Keratinocyte (primary cell): ENCODE measurements around the gene CEP164. TPM values are rescaled to one million over a fixed set of nuclear protein-coding genes. Genes with fewer than 3 reads are reported as not detected.
"Not testable (repeated sequence)": the region's sequence is repeated elsewhere in the genome, so short reads cannot be mapped to it uniquely, and the experiment has no call there.

Experiments
- DNase-seq: peaks from one replicate; pipeline ENCODE4 v3.0.0-alpha.2; 2011; ENCODE audit warnings: low read depth, missing footprints, low spot score
- FAIRE-seq: peaks from 2 replicates; lab custom pipeline; 2011; peaks lifted over from hg19 to GRCh38; lab: Jason Lieb, UNC
- H2AFZ ChIP-seq: 2 replicates; pipeline ENCODE4 v1.6.0; 2012; ENCODE audit warnings: low read length, control low read depth, inconsistent platforms; ENCODE audit not compliant: control insufficient read depth
- H3K27ac ChIP-seq: 2 replicates; pipeline ENCODE4 v1.5.1; 2011; ENCODE audit warnings: low read length; ENCODE audit not compliant: control insufficient read depth, insufficient read depth
- H3K27me3 ChIP-seq: 3 replicates; pipeline ENCODE4 v1.6.0; 2011; ENCODE audit warnings: low read length; ENCODE audit not compliant: control insufficient read depth, insufficient read depth; ENCODE audit errors: extremely low read depth
- H3K36me3 ChIP-seq, 2 experiments: 2 replicates in 1 of 2; 3 replicates in 1 of 2; pipeline ENCODE4 v1.5.1; 2011; ENCODE audit warnings: low read length in 2 of 2, mild to moderate bottlenecking in 1 of 2; ENCODE audit not compliant: control insufficient read depth in 2 of 2, insufficient read depth in 2 of 2; ENCODE audit errors: extremely low read depth in 1 of 2
- H3K4me1 ChIP-seq: 3 replicates; pipeline ENCODE4 v1.5.1; 2011; ENCODE audit warnings: low read length; ENCODE audit not compliant: control insufficient read depth, insufficient read depth; ENCODE audit errors: extremely low read depth
- H3K4me2 ChIP-seq: 3 replicates; pipeline ENCODE4 v1.6.0; 2011; ENCODE audit warnings: low read depth, low read length; ENCODE audit not compliant: control insufficient read depth, insufficient read depth; ENCODE audit errors: extremely low read depth
- H3K4me3 ChIP-seq, 3 experiments: fragments of 200-600 bp in 1 of 3; sonication (generic) in 1 of 3; 2 replicates in 2 of 3; 3 replicates in 1 of 3; pipeline ENCODE4 v1.5.1; 2011 to 2016; ENCODE audit warnings: low read length in 3 of 3, mild to moderate bottlenecking in 3 of 3, control low read depth in 2 of 3, inconsistent platforms in 1 of 3, low read depth in 1 of 3, mixed read lengths in 1 of 3, mixed run types in 1 of 3, moderate library complexity in 1 of 3; ENCODE audit not compliant: control insufficient read depth in 2 of 3, insufficient read depth in 2 of 3; ENCODE audit errors: extremely low read depth in 1 of 3
- H3K79me2 ChIP-seq: 2 replicates; pipeline ENCODE4 v1.6.0; 2012; ENCODE audit warnings: low read length; ENCODE audit not compliant: control insufficient read depth, insufficient read depth
- H3K9ac ChIP-seq: 3 replicates; pipeline ENCODE4 v1.6.0; 2011; ENCODE audit warnings: low read length; ENCODE audit not compliant: control insufficient read depth, insufficient read depth; ENCODE audit errors: extremely low read depth
- H3K9me1 ChIP-seq: 3 replicates; pipeline ENCODE4 v1.6.0; 2011; ENCODE audit warnings: low read length; ENCODE audit not compliant: control insufficient read depth, insufficient read depth; ENCODE audit errors: extremely low read depth
- H3K9me3 ChIP-seq: 2 replicates; pipeline ENCODE4 v1.5.1; 2012; ENCODE audit warnings: low read depth, low read length; ENCODE audit not compliant: control insufficient read depth
- H4K20me1 ChIP-seq: 3 replicates; pipeline ENCODE4 v1.6.0; 2011; ENCODE audit warnings: low read length; ENCODE audit not compliant: control insufficient read depth, insufficient read depth; ENCODE audit errors: extremely low read depth
- EZH2 ChIP-seq: IDR thresholded peaks from one replicate; pipeline ENCODE4 v1.6.1; 2012; ENCODE audit warnings: inconsistent platforms, mild to moderate bottlenecking, low read length, moderate library complexity
- dilution Hi-C: fragments of 300-500 bp; cut with MboI; formaldehyde crosslinking; loops from one replicate; pipeline ENCODE4 v1.7.0; 2020; ENCODE audit warnings: low sequenced_read_pairs; ENCODE audit not compliant: extremely low pct_ligation_motif_present
- polyA plus RNA-seq, 5 experiments: library from polyadenylated mRNA; depleted of rRNA in 3 of 5; stranded (reverse) in 3 of 5; stranded (forward) in 1 of 5; unstranded in 1 of 5; fragments of >200 nt; gene quantifications; 1 replicate in 1 of 5; 2 replicates in 3 of 5; 3 replicates in 1 of 5; pipeline versions ENCODE4 v1.2.1 to v1.2.3, GENCODE V29; 2011 to 2012; ENCODE audit warnings: missing spikeins in 2 of 5, low read depth in 1 of 5, low replicate concordance in 1 of 5
- TF ChIP-seq, protein P1 (sequence below), 3 experiments: IDR thresholded peaks in 1 of 3; conservative IDR thresholded peaks in 1 of 3; optimal IDR thresholded peaks in 1 of 3; 2 replicates in 2 of 3; 3 replicates in 1 of 3; pipeline versions ENCODE3 to v1.5.1; 2011; ENCODE audit warnings: low read length in 3 of 3, mild to moderate bottlenecking in 3 of 3, moderate library complexity in 2 of 3, control low read depth in 1 of 3, inconsistent platforms in 1 of 3; ENCODE audit not compliant: insufficient read depth in 2 of 3; ENCODE audit errors: extremely low read depth in 1 of 3

Gene CEP164
- polyA plus RNA-seq, 1 donor (not counting 4 experiments of a cell fraction or from before 2014, with no cell fraction given), result 15.1 TPM

DNA sequence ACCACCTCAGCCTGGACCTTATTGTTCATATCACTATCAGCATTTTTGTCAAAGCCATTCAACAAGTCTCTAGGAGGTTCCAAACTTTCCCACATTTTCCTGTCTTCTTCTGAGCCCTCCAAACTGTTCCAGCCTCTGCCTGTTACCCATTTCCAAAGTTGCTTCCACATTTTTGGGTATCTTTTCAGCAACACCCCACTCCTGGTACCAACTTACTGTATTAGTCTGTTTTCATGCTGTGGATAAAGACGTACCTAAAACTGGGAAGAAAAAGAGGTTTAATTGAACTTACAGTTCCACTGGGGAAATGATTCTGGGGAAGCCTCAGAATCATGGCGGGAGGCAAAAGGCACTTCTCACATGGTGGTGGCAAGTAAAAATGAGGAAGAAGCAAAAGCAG lies 78.2 kb downstream of the CEP164 start:
- H3K4me1 ChIP-seq, DNase-seq, dilution Hi-C loops, H3K27me3 ChIP-seq, H3K4me3 ChIP-seq, H3K9me3 ChIP-seq, FAIRE-seq, H3K4me2 ChIP-seq, H3K9me1 ChIP-seq, H4K20me1 ChIP-seq, H3K79me2 ChIP-seq, H2AFZ ChIP-seq, H3K27ac ChIP-seq, H3K9ac ChIP-seq: not testable (repeated sequence)
- peaks cover 11 to 12% of the 10 kb centered on the region in 2 experiments for H3K36me3 ChIP-seq

DNA sequence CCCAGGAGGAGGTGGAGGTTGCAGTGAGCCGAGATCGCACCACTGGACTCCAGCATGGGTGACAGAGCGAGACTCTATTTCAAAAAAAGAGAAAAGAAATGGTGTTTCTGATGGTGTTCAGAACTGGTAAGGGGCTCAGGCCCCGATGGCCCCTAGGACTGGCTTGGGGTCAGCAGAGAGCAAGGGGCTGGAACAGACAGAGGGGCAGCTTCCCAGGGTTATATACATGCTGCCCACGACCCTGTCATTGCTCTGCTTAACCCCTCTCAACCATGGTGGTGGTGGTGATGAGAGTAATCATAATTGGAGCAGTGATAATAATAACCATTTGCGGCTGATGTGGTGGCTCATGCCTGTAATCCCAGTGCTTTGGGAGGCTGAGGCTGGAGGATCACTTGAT lies 79.4 kb downstream of the CEP164 start:
- Histone ChIP-seq H3K36me3 (peaks cover 13% of the 10 kb centered on the region in 2 experiments), H4K20me1 (no peaks in the 10 kb centered on the region), H3K9me1 (no peaks in the 10 kb centered on the region), H3K79me2 (no peaks in the 10 kb centered on the region), H3K9ac (no peak overlapping the region), H3K4me1 (no peaks in the 10 kb centered on the region), H3K4me2 (no peak overlapping the region), H3K4me3 (no peak overlapping the region), H3K27ac (no peak overlapping the region), H3K27me3 (no peaks in the 10 kb centered on the region), H3K9me3 (peaks cover 2% of the 10 kb centered on the region), H2AFZ (no peak overlapping the region)
- no peak for DNase-seq
- dilution Hi-C loops, result no loop called here
- TF ChIP-seq, protein P1, sequence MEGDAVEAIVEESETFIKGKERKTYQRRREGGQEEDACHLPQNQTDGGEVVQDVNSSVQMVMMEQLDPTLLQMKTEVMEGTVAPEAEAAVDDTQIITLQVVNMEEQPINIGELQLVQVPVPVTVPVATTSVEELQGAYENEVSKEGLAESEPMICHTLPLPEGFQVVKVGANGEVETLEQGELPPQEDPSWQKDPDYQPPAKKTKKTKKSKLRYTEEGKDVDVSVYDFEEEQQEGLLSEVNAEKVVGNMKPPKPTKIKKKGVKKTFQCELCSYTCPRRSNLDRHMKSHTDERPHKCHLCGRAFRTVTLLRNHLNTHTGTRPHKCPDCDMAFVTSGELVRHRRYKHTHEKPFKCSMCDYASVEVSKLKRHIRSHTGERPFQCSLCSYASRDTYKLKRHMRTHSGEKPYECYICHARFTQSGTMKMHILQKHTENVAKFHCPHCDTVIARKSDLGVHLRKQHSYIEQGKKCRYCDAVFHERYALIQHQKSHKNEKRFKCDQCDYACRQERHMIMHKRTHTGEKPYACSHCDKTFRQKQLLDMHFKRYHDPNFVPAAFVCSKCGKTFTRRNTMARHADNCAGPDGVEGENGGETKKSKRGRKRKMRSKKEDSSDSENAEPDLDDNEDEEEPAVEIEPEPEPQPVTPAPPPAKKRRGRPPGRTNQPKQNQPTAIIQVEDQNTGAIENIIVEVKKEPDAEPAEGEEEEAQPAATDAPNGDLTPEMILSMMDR (optimal IDR thresholded peaks at IDR 0.05 in 1 of 3, IDR thresholded peaks at IDR 0.05 in 1 of 3, conservative IDR thresholded peaks at IDR 0.05 in 1 of 3; ENCODE audit: extremely low read depth in 1 of 3, insufficient read depth in 2 of 3, low read length in 3 of 3), result no peak
- no peak for TF ChIP-seq EZH2
- FAIRE-seq, result no peak

DNA sequence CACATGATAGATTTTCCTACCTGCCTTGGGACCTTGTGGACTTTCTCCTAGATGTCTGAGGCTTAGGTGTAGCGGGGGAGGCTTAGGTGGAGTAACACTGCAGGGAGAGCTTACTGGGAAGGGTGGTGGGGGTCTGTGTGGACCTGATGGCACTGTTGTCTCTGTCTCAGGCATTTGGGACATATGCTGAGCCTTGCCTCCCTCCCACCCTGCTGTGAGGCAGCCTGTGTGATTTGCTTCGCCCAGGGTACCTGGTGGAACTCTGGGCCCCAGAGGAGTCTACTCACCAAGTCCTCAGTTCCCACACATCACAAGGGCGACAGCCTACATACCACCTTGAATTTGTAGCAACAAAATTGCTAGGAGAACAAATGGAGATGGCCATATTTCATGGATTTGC lies 80.7 kb downstream of the CEP164 start:
- H3K9me3 ChIP-seq, result peaks cover 2% of the 10 kb centered on the region
- H3K4me3 ChIP-seq, result no peak overlapping the region
- FAIRE-seq, result no peak
- no peak overlapping the region for H3K27ac ChIP-seq
- H3K4me1 ChIP-seq, result no peaks in the 10 kb centered on the region
- peaks cover 13% of the 10 kb centered on the region in 2 experiments for H3K36me3 ChIP-seq
- TF ChIP-seq, protein P1 (optimal IDR thresholded peaks at IDR 0.05 in 1 of 3, IDR thresholded peaks at IDR 0.05 in 1 of 3, conservative IDR thresholded peaks at IDR 0.05 in 1 of 3; ENCODE audit: extremely low read depth in 1 of 3, insufficient read depth in 2 of 3, low read length in 3 of 3), result no peak
- no peak for TF ChIP-seq EZH2
- no peak for DNase-seq
- H3K9me1 ChIP-seq, result no peaks in the 10 kb centered on the region
- H3K79me2 ChIP-seq, result no peaks in the 10 kb centered on the region
- no peak overlapping the region for H3K4me2 ChIP-seq
- no peaks in the 10 kb centered on the region for H4K20me1 ChIP-seq
- no peak overlapping the region for H3K9ac ChIP-seq
- H2AFZ ChIP-seq, result no peak overlapping the region
- no peaks in the 10 kb centered on the region for H3K27me3 ChIP-seq
- dilution Hi-C loops, result no loop called here
